Testis (tissue), 3 donors: ENCODE measurements around the gene ADPRH. TPM values are rescaled to one million over a fixed set of nuclear protein-coding genes. Genes with fewer than 3 reads are reported as not detected.

Experiments used
- DNase-seq: peaks from one replicate; pipeline ENCODE4 v3.0.0-alpha.2; 2019
- H3K27ac ChIP-seq, 2 donors: fragments of 200-600 bp; sonication (generic); one replicate each; pipeline ENCODE4 v1.5.1; 2019
- H3K27me3 ChIP-seq: fragments of 200-600 bp; sonication (generic); one replicate; pipeline ENCODE4 v1.5.1; 2019
- H3K36me3 ChIP-seq: fragments of 200-600 bp; sonication (generic); one replicate; pipeline ENCODE4 v1.5.1; 2017; ENCODE audit warnings: low read depth; ENCODE audit errors: missing control alignments
- H3K4me1 ChIP-seq: fragments of 200-600 bp; sonication (generic); one replicate; pipeline ENCODE4 v1.5.1; 2019
- H3K4me3 ChIP-seq, 2 donors: fragments of 200-600 bp; sonication (generic); one replicate each; pipeline ENCODE4 v1.5.1; 2017 to 2019
- H3K9me3 ChIP-seq: fragments of 200-600 bp; sonication (generic); one replicate; pipeline ENCODE4 v1.5.1; 2017
- POLR2A ChIP-seq: fragments of 450-650 bp; IDR thresholded peaks from one replicate; pipeline ENCODE4 v1.6.1; 2017; ENCODE audit warnings: antibody characterized with exemption, mild to moderate bottlenecking, moderate library complexity
- WGBS, 2 donors: methylation state at CpG; one replicate each; pipeline ENCODE4 v1.1.5; 2018; 5-methylcytosine and 5-hydroxymethylcytosine counted together
- intact Hi-C: fragments of 100-400 bp; cut with DNase I; formaldehyde crosslinking; loops from one replicate; pipeline ENCODE4 v1.15.1; 2023; ENCODE audit warnings: low total_unique reads
- polyA plus RNA-seq: library from polyadenylated mRNA; stranded (reverse); fragments of 350-450 nt; fragmentation: Illumina TruSeq; extraction: RNeasy Lipid Tissue Mini Kit (QIAGEN cat#74804); gene quantifications from one replicate; pipeline ENCODE4 v1.2.3, GENCODE V29; 2014; ENCODE audit warnings: low read depth, low replicate concordance; ENCODE audit not compliant: insufficient read depth
- total RNA-seq, 2 donors: library from RNA; depleted of rRNA; stranded (reverse); fragments of >200 nt; gene quantifications; one replicate each; pipeline ENCODE4 v1.2.3, GENCODE V29; 2016
- TF ChIP-seq, protein P1 (sequence below), 3 experiments: fragments of 450-650 bp in 2 of 3; fragments of 200-600 bp in 1 of 3; sonication (generic) in 1 of 3; IDR thresholded peaks; one replicate each; pipeline ENCODE4 v1.5.1; 2016 to 2019; ENCODE audit warnings: antibody characterized with exemption in 3 of 3, mild to moderate bottlenecking in 2 of 3, moderate library complexity in 1 of 3

The ADPRH gene
- total and polyA plus RNA-seq, 3 donors from 2014 or later: 7.9 to 8.6 (median 8.0) TPM

DNA sequence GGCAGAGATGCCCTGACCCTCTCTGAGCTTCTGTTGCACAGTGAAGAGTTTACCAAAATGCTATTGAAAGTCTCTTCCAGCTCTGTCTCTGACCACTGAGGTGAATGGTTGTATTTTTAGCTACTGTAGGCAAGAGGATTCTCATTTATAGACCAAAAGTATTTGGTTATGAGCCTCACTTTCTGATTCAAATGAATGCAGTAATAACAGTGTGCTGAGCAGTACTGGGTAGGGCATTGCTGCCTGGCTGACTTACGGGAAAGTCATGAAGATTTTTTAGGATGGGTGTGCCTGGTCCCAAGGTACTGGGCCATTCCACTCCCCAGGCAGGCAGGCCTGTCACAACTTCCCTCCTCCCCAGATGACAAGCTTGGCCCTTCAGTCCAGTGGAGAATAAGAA is 33.9 kb downstream of the ADPRH start:
- intact Hi-C loops: no loop called here
- Histone ChIP-seq H3K4me3 (no peak overlapping the region), H3K27me3 (no peaks in the 10 kb centered on the region), H3K27ac (no peak overlapping the region), H3K36me3 (no peaks in the 10 kb centered on the region), H3K9me3 (no peaks in the 10 kb centered on the region), H3K4me1 (no peaks in the 10 kb centered on the region)
- DNase-seq: no peak
- TF ChIP-seq, protein P1, sequence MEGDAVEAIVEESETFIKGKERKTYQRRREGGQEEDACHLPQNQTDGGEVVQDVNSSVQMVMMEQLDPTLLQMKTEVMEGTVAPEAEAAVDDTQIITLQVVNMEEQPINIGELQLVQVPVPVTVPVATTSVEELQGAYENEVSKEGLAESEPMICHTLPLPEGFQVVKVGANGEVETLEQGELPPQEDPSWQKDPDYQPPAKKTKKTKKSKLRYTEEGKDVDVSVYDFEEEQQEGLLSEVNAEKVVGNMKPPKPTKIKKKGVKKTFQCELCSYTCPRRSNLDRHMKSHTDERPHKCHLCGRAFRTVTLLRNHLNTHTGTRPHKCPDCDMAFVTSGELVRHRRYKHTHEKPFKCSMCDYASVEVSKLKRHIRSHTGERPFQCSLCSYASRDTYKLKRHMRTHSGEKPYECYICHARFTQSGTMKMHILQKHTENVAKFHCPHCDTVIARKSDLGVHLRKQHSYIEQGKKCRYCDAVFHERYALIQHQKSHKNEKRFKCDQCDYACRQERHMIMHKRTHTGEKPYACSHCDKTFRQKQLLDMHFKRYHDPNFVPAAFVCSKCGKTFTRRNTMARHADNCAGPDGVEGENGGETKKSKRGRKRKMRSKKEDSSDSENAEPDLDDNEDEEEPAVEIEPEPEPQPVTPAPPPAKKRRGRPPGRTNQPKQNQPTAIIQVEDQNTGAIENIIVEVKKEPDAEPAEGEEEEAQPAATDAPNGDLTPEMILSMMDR (IDR thresholded peaks at IDR 0.05): no peak
- 100% methylated on average over 1 of the region's 1 CpG for WGBS, 2 donors

DNA sequence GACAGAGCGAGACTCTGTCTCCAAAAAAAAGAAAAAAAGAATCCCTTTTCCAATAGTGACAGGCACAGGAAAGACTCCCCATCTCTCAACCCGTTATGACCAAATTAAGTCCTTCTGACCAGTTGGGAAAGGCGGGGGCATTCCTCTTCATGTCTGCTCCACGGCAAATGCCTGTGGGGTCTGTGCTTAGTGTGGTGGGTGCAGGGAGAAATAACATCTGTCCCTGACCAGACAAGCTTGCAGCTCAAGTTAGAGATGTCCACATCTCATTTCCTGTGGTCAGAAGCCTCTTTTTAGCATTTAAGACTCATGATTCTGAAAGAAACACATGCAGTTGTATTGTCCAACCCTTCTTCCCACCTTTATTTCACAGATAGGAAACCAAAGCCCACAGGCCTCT is 34.6 kb downstream of the ADPRH start:
- no peaks in the 10 kb centered on the region for H3K36me3 ChIP-seq
- no peak overlapping the region for H3K27ac ChIP-seq
- no peaks in the 10 kb centered on the region for H3K9me3 ChIP-seq
- WGBS, 2 donors: 80 to 96% methylated on average over 4 of the region's 4 CpGs
- H3K27me3 ChIP-seq: no peaks in the 10 kb centered on the region
- H3K4me3 ChIP-seq: no peak overlapping the region
- no peaks in the 10 kb centered on the region for H3K4me1 ChIP-seq
- no peak for TF ChIP-seq POLR2A
- TF ChIP-seq, protein P1 (IDR thresholded peaks at IDR 0.05): no peak
- intact Hi-C loops: no loop called here
- no peak for DNase-seq

DNA sequence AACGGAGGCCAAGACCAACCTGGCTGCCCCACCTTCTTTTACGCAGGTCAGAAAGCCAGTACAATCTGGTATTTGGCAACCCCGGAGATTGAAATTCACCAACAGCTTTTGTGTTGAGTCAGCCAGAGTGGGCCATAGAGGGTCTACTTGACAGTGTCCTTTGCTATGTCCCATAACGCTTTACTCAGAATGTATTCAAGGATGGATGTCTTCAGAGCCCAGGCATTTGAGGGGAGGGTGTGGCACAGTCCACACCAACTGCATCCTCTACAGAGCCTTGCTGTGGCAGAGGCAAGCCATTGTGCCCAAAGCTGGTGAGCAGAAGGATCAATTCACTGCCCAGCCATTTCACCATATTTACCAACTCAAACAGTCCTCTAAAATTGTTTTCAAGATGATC is 36.8 kb downstream of the ADPRH start:
- intact Hi-C loops: no loop called here
- no peak overlapping the region for H3K4me3 ChIP-seq
- WGBS, 2 donors: 66 to 87% methylated on average over 4 of the region's 4 CpGs
- no peaks in the 10 kb centered on the region for H3K27me3 ChIP-seq
- H3K9me3 ChIP-seq: no peaks in the 10 kb centered on the region
- H3K36me3 ChIP-seq: no peaks in the 10 kb centered on the region
- no peak overlapping the region for H3K27ac ChIP-seq
- H3K4me1 ChIP-seq: no peaks in the 10 kb centered on the region
- no peak for DNase-seq
- TF ChIP-seq POLR2A: no peak
- TF ChIP-seq, protein P1 (IDR thresholded peaks at IDR 0.05): no peak

DNA sequence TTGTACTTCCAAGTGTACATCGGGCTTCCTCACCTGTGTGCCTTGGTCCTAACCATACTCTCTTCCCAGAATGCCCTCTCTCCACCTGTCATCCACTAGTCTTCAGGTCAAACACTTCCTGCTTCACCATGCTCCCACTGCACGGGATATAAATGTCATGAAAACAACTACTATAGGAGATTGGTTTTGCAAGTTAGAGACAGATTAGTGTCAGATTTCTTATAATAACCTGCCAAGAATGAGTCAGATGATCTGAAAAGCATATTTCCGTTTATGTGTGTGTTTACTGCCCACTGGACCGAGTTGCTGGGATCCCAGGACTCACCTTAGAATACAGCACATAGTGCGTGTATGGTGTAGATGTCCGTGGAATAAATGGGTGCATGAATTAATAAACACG is 39.8 kb downstream of the ADPRH start:
- 84 to 88% methylated on average over 7 of the region's 7 CpGs for WGBS, 2 donors
- Histone ChIP-seq H3K27me3 (no peaks in the 10 kb centered on the region), H3K27ac (no peak overlapping the region)

DNA sequence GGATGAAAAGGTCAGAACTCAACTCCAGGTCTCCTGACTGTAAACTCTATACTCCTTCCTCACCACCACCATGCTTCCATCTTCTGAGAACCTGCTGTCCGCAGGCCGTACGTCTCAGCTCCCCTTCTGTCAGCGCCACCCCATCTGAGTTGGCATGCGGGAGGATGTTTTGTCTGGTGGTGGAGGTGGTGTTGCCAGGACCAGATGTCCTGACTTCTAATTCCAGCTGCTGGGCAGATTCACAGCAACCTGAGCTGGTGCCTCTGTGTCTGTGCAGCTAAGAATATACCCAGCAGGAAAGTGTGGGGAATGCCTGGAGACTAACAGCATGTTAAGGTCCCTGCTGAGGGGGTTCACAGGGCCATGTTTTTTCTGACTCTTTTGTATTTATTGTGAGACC is 41.6 kb downstream of the ADPRH start:
- intact Hi-C loops: no loop called here
- H3K4me1 ChIP-seq: no peaks in the 10 kb centered on the region
- no peak overlapping the region for H3K4me3 ChIP-seq
- no peak for DNase-seq
- H3K36me3 ChIP-seq: no peaks in the 10 kb centered on the region
- H3K27me3 ChIP-seq: no peaks in the 10 kb centered on the region
- WGBS, 2 donors: 87 to 91% methylated on average over 5 of the region's 5 CpGs
- no peaks in the 10 kb centered on the region for H3K9me3 ChIP-seq
- no peak overlapping the region for H3K27ac ChIP-seq
- no peak for TF ChIP-seq POLR2A
- TF ChIP-seq, protein P1 (IDR thresholded peaks at IDR 0.05): no peak

More for the DNA sequence above, 39.8 kb downstream of the ADPRH start:
- no peak for TF ChIP-seq POLR2A
- TF ChIP-seq, protein P1 (IDR thresholded peaks at IDR 0.05): no peak
- Histone ChIP-seq H3K36me3 (no peaks in the 10 kb centered on the region), H3K9me3 (no peaks in the 10 kb centered on the region), H3K4me1 (no peaks in the 10 kb centered on the region), H3K4me3 (no peak overlapping the region)
- no peak for DNase-seq
- intact Hi-C loops: no loop called here
